OCI-LY1 (cell line): ENCODE results near the gene PLPP4.

ENCODE experiments used
- CTCF ChIP-seq: fragments of 200-600 bp; sonication (generic), shearing (Covaris generic); IDR thresholded peaks from 2 replicates; pipeline ENCODE4 v1.5.1; 2017; ENCODE audit warnings: mild to moderate bottlenecking, antibody characterized with exemption, low read length, moderate library complexity, mixed read lengths
- EZH2 ChIP-seq: fragments of 200-600 bp; sonication (generic), shearing (Covaris generic); IDR thresholded peaks from 2 replicates; pipeline ENCODE4 v1.8.0; 2017; ENCODE audit warnings: borderline replicate concordance, mixed run types, mild to moderate bottlenecking, antibody characterized with exemption, low read length, moderate library complexity, mixed read lengths

- TF ChIP-seq CTCF (no peak), EZH2 (no peak)
Observed at GRCh38 chr10:120459185-120459584, 2.2 kb downstream of the PLPP4 start.
